H1 (cell line): ENCODE data around the gene CCDC192. TPM values are rescaled to one million over a fixed set of nuclear protein-coding genes. Genes with fewer than 3 reads are reported as not detected.

Source experiments
- CTBP2 ChIP-seq: IDR thresholded peaks from 2 replicates; pipeline ENCODE4 v1.7.0; 2011; ENCODE audit warnings: borderline replicate concordance, mild to moderate bottlenecking, moderate library complexity, mixed read lengths, low read length; ENCODE audit not compliant: insufficient read depth, insufficient read length
- EP300 ChIP-seq, 2 experiments: IDR thresholded peaks; 1 replicate in 1 of 2; 2 replicates in 1 of 2; pipeline ENCODE4 v1.6.1; 2011 to 2012; ENCODE audit warnings: low read depth in 2 of 2, low read length in 2 of 2, mild to moderate bottlenecking in 2 of 2, borderline replicate concordance in 1 of 2, inconsistent platforms in 1 of 2, moderate library complexity in 1 of 2
- HDAC6 ChIP-seq: IDR thresholded peaks from one replicate; pipeline ENCODE4 v1.7.1; 2012; ENCODE audit warnings: low read depth, mild to moderate bottlenecking, inconsistent platforms, low read length, moderate library complexity
- JUND ChIP-seq: IDR thresholded peaks from 2 replicates; pipeline ENCODE4 v1.6.1; 2011; ENCODE audit warnings: mild to moderate bottlenecking, improper control_type of control experiment, low read length
- SIRT6 ChIP-seq: IDR thresholded peaks from one replicate; pipeline ENCODE4 v1.7.1; 2012; ENCODE audit warnings: low read length, inconsistent platforms
- SP1 ChIP-seq: IDR thresholded peaks from 2 replicates; pipeline ENCODE4 v1.6.1; 2011; ENCODE audit warnings: low read depth, low read length
- SP2 ChIP-seq: IDR thresholded peaks from 2 replicates; pipeline ENCODE4 v1.6.1; 2012; ENCODE audit warnings: mild to moderate bottlenecking, low read length, inconsistent platforms
- polyA plus RNA-seq, 7 experiments: library from polyadenylated mRNA; depleted of rRNA in 3 of 7; stranded (reverse) in 5 of 7; unstranded in 2 of 7; fragments of >200 nt in 5 of 7; fragments of 200-250 nt in 2 of 7; gene quantifications; 1 replicate in 5 of 7; 2 replicates in 1 of 7; 4 replicates in 1 of 7; pipeline versions ENCODE4 v1.2.1 to v1.2.3, GENCODE V29; 2011 to 2013; ENCODE audit warnings: missing spikeins in 2 of 7, mixed read lengths in 2 of 7
- total RNA-seq: library from RNA; stranded (reverse); fragmentation: NEBNext Ultra II Directional; extraction: Animal tissue kit (Norgen Biotek cat#: 25700); gene quantifications from 2 replicates; pipeline ENCODE4 v1.2.1, GENCODE V29; 2021
- TF ChIP-seq, protein P1 (sequence below): fragments of 300-600 bp; sonication (generic); IDR thresholded peaks from 2 replicates; pipeline ENCODE4 v1.7.1; 2012; ENCODE audit warnings: low read length, moderate library complexity, mild to moderate bottlenecking, inconsistent platforms; ENCODE audit not compliant: insufficient replicate concordance
- TF ChIP-seq, protein P2 (sequence below): IDR thresholded peaks from 2 replicates; pipeline ENCODE4 v1.6.1; 2012; ENCODE audit warnings: low read length, inconsistent platforms

CCDC192 gene
- total and polyA plus RNA-seq, 2 of the 8 experiments (the other 6 are each of a cell fraction or from before 2014, with no cell fraction given) = 0.61 TPM; not detected in 1

DNA sequence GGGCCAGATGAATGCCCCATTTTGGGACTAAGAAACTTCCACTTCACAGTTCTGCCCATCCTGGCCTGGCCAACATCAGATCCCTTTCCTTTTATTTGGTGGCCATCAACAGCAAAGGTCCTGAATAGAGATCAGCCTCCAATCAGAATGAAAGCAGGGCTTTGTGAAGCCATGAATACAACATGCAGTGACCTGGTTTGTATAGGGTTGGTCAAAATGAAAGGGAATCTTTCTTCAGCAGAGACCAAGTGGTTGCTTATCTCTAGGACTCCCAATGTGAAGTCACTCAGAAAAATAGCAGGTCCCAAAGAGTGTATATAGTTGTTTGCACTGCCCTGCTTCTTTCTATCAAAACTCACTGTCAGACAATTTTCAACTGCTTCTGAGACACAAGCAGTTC is 266.5 kb downstream of the CCDC192 start (continued):
- TF ChIP-seq, protein P1, sequence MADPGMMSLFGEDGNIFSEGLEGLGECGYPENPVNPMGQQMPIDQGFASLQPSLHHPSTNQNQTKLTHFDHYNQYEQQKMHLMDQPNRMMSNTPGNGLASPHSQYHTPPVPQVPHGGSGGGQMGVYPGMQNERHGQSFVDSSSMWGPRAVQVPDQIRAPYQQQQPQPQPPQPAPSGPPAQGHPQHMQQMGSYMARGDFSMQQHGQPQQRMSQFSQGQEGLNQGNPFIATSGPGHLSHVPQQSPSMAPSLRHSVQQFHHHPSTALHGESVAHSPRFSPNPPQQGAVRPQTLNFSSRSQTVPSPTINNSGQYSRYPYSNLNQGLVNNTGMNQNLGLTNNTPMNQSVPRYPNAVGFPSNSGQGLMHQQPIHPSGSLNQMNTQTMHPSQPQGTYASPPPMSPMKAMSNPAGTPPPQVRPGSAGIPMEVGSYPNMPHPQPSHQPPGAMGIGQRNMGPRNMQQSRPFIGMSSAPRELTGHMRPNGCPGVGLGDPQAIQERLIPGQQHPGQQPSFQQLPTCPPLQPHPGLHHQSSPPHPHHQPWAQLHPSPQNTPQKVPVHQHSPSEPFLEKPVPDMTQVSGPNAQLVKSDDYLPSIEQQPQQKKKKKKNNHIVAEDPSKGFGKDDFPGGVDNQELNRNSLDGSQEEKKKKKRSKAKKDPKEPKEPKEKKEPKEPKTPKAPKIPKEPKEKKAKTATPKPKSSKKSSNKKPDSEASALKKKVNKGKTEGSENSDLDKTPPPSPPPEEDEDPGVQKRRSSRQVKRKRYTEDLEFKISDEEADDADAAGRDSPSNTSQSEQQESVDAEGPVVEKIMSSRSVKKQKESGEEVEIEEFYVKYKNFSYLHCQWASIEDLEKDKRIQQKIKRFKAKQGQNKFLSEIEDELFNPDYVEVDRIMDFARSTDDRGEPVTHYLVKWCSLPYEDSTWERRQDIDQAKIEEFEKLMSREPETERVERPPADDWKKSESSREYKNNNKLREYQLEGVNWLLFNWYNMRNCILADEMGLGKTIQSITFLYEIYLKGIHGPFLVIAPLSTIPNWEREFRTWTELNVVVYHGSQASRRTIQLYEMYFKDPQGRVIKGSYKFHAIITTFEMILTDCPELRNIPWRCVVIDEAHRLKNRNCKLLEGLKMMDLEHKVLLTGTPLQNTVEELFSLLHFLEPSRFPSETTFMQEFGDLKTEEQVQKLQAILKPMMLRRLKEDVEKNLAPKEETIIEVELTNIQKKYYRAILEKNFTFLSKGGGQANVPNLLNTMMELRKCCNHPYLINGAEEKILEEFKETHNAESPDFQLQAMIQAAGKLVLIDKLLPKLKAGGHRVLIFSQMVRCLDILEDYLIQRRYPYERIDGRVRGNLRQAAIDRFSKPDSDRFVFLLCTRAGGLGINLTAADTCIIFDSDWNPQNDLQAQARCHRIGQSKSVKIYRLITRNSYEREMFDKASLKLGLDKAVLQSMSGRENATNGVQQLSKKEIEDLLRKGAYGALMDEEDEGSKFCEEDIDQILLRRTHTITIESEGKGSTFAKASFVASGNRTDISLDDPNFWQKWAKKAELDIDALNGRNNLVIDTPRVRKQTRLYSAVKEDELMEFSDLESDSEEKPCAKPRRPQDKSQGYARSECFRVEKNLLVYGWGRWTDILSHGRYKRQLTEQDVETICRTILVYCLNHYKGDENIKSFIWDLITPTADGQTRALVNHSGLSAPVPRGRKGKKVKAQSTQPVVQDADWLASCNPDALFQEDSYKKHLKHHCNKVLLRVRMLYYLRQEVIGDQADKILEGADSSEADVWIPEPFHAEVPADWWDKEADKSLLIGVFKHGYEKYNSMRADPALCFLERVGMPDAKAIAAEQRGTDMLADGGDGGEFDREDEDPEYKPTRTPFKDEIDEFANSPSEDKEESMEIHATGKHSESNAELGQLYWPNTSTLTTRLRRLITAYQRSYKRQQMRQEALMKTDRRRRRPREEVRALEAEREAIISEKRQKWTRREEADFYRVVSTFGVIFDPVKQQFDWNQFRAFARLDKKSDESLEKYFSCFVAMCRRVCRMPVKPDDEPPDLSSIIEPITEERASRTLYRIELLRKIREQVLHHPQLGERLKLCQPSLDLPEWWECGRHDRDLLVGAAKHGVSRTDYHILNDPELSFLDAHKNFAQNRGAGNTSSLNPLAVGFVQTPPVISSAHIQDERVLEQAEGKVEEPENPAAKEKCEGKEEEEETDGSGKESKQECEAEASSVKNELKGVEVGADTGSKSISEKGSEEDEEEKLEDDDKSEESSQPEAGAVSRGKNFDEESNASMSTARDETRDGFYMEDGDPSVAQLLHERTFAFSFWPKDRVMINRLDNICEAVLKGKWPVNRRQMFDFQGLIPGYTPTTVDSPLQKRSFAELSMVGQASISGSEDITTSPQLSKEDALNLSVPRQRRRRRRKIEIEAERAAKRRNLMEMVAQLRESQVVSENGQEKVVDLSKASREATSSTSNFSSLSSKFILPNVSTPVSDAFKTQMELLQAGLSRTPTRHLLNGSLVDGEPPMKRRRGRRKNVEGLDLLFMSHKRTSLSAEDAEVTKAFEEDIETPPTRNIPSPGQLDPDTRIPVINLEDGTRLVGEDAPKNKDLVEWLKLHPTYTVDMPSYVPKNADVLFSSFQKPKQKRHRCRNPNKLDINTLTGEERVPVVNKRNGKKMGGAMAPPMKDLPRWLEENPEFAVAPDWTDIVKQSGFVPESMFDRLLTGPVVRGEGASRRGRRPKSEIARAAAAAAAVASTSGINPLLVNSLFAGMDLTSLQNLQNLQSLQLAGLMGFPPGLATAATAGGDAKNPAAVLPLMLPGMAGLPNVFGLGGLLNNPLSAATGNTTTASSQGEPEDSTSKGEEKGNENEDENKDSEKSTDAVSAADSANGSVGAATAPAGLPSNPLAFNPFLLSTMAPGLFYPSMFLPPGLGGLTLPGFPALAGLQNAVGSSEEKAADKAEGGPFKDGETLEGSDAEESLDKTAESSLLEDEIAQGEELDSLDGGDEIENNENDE = no peak
- TF ChIP-seq JUND = no peak
- TF ChIP-seq HDAC6 = no peak
- no peak for TF ChIP-seq SIRT6
- TF ChIP-seq SP1 = no peak
- TF ChIP-seq CTBP2 = no peak
- TF ChIP-seq EP300 (IDR thresholded peaks at IDR 0.05; ENCODE audit: borderline replicate concordance in 1 of 2, low read depth in 2 of 2, low read length in 2 of 2) = no peak
- no peak for TF ChIP-seq SP2
- TF ChIP-seq, protein P2, sequence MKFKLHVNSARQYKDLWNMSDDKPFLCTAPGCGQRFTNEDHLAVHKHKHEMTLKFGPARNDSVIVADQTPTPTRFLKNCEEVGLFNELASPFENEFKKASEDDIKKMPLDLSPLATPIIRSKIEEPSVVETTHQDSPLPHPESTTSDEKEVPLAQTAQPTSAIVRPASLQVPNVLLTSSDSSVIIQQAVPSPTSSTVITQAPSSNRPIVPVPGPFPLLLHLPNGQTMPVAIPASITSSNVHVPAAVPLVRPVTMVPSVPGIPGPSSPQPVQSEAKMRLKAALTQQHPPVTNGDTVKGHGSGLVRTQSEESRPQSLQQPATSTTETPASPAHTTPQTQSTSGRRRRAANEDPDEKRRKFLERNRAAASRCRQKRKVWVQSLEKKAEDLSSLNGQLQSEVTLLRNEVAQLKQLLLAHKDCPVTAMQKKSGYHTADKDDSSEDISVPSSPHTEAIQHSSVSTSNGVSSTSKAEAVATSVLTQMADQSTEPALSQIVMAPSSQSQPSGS = no peak
